ENCODE results near the gene GPBAR1. TPM values are rescaled to one million over a fixed set of nuclear protein-coding genes. Genes with fewer than 3 reads are reported as not detected.

GPBAR1 gene
- total and polyA plus RNA-seq, 4 donors, result 0.42 to 2.7 (median 1.8) TPM

DNA sequence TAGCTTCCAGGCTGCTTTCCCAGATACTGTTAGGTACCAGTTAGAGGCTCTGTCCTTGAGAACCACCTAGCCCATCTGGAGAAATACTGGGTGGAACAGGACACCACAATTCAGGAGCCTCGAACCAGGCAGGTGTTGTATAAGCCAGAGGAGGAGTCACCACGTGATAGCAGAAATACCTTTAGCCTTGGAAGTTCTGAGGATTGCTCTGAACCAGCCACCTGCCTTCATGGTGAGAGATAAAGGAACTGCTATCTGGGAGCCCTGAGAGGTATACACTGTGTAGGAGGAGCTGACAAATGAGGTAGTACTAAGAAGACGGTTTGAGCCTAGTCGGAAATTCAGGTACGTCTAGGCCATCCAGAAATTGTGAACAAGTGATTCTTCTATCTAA is 7.6 kb upstream of the GPBAR1 start (continued):
- TF ChIP-seq, protein P1, sequence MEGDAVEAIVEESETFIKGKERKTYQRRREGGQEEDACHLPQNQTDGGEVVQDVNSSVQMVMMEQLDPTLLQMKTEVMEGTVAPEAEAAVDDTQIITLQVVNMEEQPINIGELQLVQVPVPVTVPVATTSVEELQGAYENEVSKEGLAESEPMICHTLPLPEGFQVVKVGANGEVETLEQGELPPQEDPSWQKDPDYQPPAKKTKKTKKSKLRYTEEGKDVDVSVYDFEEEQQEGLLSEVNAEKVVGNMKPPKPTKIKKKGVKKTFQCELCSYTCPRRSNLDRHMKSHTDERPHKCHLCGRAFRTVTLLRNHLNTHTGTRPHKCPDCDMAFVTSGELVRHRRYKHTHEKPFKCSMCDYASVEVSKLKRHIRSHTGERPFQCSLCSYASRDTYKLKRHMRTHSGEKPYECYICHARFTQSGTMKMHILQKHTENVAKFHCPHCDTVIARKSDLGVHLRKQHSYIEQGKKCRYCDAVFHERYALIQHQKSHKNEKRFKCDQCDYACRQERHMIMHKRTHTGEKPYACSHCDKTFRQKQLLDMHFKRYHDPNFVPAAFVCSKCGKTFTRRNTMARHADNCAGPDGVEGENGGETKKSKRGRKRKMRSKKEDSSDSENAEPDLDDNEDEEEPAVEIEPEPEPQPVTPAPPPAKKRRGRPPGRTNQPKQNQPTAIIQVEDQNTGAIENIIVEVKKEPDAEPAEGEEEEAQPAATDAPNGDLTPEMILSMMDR (IDR thresholded peaks at IDR 0.05; ENCODE audit: low read depth, low read length, missing input control), result no peak
- TF ChIP-seq NR2F2 (IDR thresholded peaks at IDR 0.05), result no peak
- TF ChIP-seq YY1 (IDR thresholded peaks at IDR 0.05), result no peak
- TF ChIP-seq HNF4G (IDR thresholded peaks at IDR 0.05), result no peak
- TF ChIP-seq SP1 (IDR thresholded peaks at IDR 0.05), result no peak

DNA sequence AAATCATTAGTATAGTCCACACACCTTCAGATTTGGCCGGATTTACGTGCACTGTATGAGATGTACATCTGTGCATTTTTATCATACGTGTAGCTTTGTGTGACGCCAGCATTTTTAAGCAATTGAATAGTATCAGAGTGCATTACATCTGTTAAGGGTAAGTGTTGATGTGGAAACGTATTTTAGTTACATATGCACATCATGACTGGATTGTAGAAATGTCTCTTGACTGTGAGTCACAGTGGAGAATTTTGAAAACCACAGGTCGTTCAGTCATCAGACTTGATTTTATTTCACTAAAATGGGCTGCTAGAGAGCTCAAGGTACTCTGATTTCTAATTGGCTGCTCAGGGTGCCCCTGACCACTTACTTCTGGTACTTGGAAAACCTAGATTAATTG is 5.4 kb upstream of the GPBAR1 start:
- peaks cover 0 to 4% (median 0%) of the 10 kb centered on the region in 4 donors for H3K4me1 ChIP-seq (ENCODE audit: control insufficient read depth in 4 of 4, insufficient read depth in 4 of 4, low read length in 3 of 4)
- no peaks in the 10 kb centered on the region for H3K9me3 ChIP-seq (ENCODE audit: control insufficient read depth in 4 of 4, low read length in 3 of 4)
- H3K4me3 ChIP-seq (ENCODE audit: low read depth in 1 of 3, low read length in 3 of 3), result no peak overlapping the region
- H3K27ac ChIP-seq (ENCODE audit: low read depth in 1 of 2, low read length in 2 of 2), result no peak overlapping the region
- H3K27me3 ChIP-seq (ENCODE audit: control insufficient read depth in 4 of 4, insufficient read depth in 4 of 4, low read length in 3 of 4), result no peaks in the 10 kb centered on the region
- TF ChIP-seq JUND (IDR thresholded peaks at IDR 0.05) (no peak), FOXA2 (IDR thresholded peaks at IDR 0.05) (no peak), EGR1 (IDR thresholded peaks at IDR 0.05; ENCODE audit: low read depth in 2 of 2) (no peak), GABPA (IDR thresholded peaks at IDR 0.05 in 1 of 2, conservative IDR thresholded peaks at IDR 0.05 in 1 of 2) (no peak), HNF4G (IDR thresholded peaks at IDR 0.05) (no peak), SP1 (IDR thresholded peaks at IDR 0.05) (no peak), RXRA (IDR thresholded peaks at IDR 0.05) (no peak), RAD21 (IDR thresholded peaks at IDR 0.05) (no peak), TAF1 (conservative IDR thresholded peaks at IDR 0.05) (no peak)
- TF ChIP-seq, protein P2, sequence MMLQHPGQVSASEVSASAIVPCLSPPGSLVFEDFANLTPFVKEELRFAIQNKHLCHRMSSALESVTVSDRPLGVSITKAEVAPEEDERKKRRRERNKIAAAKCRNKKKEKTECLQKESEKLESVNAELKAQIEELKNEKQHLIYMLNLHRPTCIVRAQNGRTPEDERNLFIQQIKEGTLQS (IDR thresholded peaks at IDR 0.05), result no peak
- TF ChIP-seq, protein P3, sequence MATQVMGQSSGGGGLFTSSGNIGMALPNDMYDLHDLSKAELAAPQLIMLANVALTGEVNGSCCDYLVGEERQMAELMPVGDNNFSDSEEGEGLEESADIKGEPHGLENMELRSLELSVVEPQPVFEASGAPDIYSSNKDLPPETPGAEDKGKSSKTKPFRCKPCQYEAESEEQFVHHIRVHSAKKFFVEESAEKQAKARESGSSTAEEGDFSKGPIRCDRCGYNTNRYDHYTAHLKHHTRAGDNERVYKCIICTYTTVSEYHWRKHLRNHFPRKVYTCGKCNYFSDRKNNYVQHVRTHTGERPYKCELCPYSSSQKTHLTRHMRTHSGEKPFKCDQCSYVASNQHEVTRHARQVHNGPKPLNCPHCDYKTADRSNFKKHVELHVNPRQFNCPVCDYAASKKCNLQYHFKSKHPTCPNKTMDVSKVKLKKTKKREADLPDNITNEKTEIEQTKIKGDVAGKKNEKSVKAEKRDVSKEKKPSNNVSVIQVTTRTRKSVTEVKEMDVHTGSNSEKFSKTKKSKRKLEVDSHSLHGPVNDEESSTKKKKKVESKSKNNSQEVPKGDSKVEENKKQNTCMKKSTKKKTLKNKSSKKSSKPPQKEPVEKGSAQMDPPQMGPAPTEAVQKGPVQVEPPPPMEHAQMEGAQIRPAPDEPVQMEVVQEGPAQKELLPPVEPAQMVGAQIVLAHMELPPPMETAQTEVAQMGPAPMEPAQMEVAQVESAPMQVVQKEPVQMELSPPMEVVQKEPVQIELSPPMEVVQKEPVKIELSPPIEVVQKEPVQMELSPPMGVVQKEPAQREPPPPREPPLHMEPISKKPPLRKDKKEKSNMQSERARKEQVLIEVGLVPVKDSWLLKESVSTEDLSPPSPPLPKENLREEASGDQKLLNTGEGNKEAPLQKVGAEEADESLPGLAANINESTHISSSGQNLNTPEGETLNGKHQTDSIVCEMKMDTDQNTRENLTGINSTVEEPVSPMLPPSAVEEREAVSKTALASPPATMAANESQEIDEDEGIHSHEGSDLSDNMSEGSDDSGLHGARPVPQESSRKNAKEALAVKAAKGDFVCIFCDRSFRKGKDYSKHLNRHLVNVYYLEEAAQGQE (IDR thresholded peaks at IDR 0.05), result no peak
- WGBS, result 90% methylated on average over 6 of the region's 6 CpGs
- H3K36me3 ChIP-seq (ENCODE audit: control insufficient read depth in 4 of 4, insufficient read depth in 3 of 4, low read depth in 1 of 4, low read length in 3 of 4), result peaks cover 10 to 51% (median 40%) of the 10 kb centered on the region in 4 donors
- no peak overlapping the region for H3K9ac ChIP-seq (ENCODE audit: low read depth in 1 of 2, low read length in 2 of 2)
- DNase-seq (ENCODE audit: low spot score), result no peak

DNA sequence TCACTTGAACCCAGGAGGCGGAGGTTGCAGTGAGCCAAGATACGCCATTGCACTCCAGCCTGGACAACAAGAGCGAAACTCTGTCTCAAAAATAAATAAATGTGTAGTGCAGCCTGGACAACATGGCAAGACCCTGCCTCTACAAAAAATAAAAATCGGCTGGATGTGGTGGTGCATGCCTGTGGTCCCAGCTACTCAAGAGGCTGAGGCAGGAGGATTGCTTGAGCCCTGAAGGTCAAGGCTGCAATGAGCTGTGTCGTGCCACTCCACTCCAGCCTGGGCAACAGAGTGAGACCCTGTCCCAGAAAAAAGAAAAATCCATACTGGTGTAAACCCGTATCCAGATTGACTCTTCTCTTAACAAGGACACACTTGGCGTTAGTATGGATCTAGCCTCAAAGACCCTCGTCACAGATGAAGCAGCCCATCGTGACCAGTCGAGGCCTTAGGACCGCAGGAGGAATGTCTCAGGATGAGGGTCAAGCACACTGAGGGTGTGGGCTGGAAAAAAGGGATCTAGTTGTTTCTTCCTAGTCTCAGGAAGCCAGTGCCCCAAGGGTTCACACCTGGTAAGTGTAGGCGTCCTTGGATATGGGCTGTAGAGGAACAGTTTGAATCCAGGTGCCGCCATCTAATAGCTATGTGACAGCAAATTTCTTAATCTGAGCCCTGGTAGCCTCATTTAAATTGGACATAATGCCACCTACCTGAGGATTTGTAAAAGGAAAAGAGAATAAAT is 4.0 kb upstream of the GPBAR1 start:
- Histone ChIP-seq H3K9me3 (ENCODE audit: control insufficient read depth in 4 of 4, low read length in 3 of 4) (no peaks in the 10 kb centered on the region), H3K27ac (ENCODE audit: low read depth in 1 of 2, low read length in 2 of 2) (peak overlapping the region in 1 of 2 donors; percentile 4), H3K4me3 (ENCODE audit: low read depth in 1 of 3, low read length in 3 of 3) (no peak overlapping the region), H3K27me3 (ENCODE audit: control insufficient read depth in 4 of 4, insufficient read depth in 4 of 4, low read length in 3 of 4) (no peaks in the 10 kb centered on the region), H3K36me3 (ENCODE audit: control insufficient read depth in 4 of 4, insufficient read depth in 3 of 4, low read depth in 1 of 4, low read length in 3 of 4) (peaks cover 3 to 40% (median 34%) of the 10 kb centered on the region in 4 donors), H3K9ac (ENCODE audit: low read depth in 1 of 2, low read length in 2 of 2) (no peak overlapping the region), H3K4me1 (ENCODE audit: control insufficient read depth in 4 of 4, insufficient read depth in 4 of 4, low read length in 3 of 4) (peaks cover 0 to 4% (median 0%) of the 10 kb centered on the region in 4 donors)
- no peak for DNase-seq (ENCODE audit: low spot score)
- 96% methylated on average over 13 of the region's 13 CpGs for WGBS
- no peak for TF ChIP-seq HNF4A (conservative IDR thresholded peaks at IDR 0.05)
- TF ChIP-seq HNF4G (IDR thresholded peaks at IDR 0.05), result no peak
- TF ChIP-seq, protein P2 (IDR thresholded peaks at IDR 0.05), result no peak
- TF ChIP-seq TAF1 (conservative IDR thresholded peaks at IDR 0.05), result no peak
- TF ChIP-seq NR2F2 (IDR thresholded peaks at IDR 0.05), result no peak
- no peak for TF ChIP-seq FOXA2 (IDR thresholded peaks at IDR 0.05)
- no peak for TF ChIP-seq GABPA (IDR thresholded peaks at IDR 0.05 in 1 of 2, conservative IDR thresholded peaks at IDR 0.05 in 1 of 2)
- TF ChIP-seq FOXA1 (IDR thresholded peaks at IDR 0.05), result no peak
- TF ChIP-seq JUND (IDR thresholded peaks at IDR 0.05), result no peak
- no peak for TF ChIP-seq EGR1 (IDR thresholded peaks at IDR 0.05; ENCODE audit: low read depth in 2 of 2)
- TF ChIP-seq, protein P4, sequence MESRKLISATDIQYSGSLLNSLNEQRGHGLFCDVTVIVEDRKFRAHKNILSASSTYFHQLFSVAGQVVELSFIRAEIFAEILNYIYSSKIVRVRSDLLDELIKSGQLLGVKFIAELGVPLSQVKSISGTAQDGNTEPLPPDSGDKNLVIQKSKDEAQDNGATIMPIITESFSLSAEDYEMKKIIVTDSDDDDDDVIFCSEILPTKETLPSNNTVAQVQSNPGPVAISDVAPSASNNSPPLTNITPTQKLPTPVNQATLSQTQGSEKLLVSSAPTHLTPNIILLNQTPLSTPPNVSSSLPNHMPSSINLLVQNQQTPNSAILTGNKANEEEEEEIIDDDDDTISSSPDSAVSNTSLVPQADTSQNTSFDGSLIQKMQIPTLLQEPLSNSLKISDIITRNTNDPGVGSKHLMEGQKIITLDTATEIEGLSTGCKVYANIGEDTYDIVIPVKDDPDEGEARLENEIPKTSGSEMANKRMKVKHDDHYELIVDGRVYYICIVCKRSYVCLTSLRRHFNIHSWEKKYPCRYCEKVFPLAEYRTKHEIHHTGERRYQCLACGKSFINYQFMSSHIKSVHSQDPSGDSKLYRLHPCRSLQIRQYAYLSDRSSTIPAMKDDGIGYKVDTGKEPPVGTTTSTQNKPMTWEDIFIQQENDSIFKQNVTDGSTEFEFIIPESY (IDR thresholded peaks at IDR 0.05), result no peak
- TF ChIP-seq RXRA (IDR thresholded peaks at IDR 0.05), result no peak
- TF ChIP-seq, protein P3 (IDR thresholded peaks at IDR 0.05), result no peak
- no peak for TF ChIP-seq YY1 (IDR thresholded peaks at IDR 0.05)

Measured in liver (tissue), 9 donors.